NCI-H748 (cell line): Measurements from ENCODE around the gene FGD6.
"Not testable (repeated sequence)": the region's sequence is repeated elsewhere in the genome, so short reads cannot be mapped to it uniquely, and the experiment has no call there.

Source experiments
- DNase-seq: peaks from one replicate; lab custom pipeline; 2025; ENCODE audit not compliant: unreplicated experiment; lab: John Stamatoyannopoulos, UW

FGD6 gene

DNA sequence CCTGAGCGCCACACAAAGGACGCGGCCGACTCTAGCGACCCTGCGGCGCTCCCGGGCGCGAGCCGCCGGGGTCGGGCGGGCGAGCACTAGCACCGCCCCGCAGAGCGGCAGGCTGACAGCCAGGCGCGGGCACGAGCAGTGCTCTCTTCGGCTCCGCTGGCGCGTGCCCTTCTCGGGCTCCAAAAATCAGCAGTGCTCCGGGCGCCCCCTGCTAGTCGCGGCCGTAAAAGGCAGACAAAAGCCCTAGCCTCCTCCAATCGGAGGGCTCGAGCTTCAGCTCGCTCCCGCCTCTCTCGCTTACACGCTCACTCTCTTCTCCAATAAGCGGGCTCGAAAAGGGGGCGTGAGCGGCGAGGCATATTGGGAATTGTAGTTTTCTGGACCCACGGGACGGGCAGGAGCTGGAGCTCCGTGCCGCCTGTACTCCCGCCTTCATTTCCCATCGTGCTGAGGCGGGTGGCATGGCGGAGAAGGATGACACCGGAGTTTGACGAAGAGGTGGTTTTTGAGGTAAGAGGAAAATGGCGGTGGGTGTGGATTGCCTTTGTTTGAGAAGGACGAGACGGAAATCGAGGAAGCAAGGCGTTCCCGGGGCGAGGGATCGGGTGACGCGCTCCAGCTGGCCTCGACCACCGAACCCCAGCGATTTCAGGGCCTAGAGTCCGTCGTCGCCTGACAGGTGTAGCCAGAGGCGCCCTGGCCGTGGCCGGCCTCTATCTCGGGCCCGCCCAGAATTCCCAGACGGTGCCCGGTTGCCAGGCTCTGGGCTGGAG is at the start of gene FGD6, which contains the start of gene VEZT:
Gene FGD6 (minus strand): TSS at position 91 of the 773 bp plus-strand sequence. CDS start 227 bp downstream, outside the sequence.
Gene VEZT (plus strand): TSS at position 431 of the 773 bp plus-strand sequence. CDS start 44 bp downstream, at position 475.
- DNase-seq = peak; percentile 100

- DNase-seq = no peak
Observed at GRCh38 chr12:95266254-95266653, 49.0 kb upstream of the FGD6 start.

GRCh38 chr12:95265765-95266164 is 48.5 kb upstream of the FGD6 start:
- no peak for DNase-seq

DNA sequence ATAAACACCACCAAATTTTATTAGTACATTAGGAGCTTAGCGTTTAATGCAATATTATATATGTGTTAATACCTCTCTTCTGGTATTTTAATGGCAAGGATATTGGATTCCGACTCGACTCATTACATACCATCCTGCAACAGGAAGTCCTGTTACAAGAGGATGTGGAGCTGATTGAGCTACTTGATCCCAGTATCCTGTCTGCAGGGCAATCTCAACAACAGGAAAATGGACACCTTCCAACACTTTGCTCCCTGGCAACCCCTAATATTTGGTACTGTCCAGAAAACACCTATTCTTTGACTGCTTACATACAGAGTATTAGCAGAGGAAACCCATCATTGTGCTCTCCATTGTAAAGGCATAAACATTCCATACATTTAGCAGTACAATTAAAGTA is 45.5 kb upstream of the FGD6 start:
- no peak for DNase-seq

DNA sequence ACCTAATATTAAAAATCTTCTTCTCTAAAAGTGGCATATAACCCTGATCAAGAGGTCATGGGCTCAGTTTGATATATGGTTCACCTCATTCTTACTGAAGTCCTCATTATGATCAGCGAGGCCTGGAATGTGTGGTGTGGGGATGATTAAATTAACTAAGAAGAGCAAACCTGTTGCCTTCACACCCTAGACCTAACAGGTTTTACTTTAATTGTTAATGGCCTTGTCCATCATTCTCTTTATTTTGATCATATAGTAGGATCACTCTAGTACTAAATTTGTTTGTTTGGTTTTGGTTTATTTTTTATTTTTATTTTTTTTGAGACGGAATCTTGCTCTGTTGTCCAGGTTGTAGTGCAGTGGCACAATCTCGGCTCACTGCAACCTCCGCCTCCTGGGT is 43.8 kb upstream of the FGD6 start:
- DNase-seq = no peak

DNA sequence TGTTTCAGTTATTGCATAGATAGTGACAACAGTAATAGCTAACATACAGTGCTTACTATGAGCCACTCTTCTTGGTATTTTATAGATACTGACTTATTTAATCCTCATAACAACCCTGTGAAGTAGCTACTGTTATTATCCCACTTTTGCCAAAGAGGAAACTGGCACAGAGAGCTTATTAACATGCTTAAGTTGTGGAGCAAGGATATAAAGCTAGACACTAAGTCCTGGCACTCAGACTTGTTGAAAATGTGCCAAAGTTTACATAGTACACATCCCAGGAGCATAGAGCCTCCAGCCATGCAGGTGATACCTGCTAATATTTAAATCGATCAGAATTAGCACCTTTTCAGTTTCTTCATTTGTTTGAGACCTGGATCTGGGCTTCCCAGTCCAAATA is 42.1 kb upstream of the FGD6 start:
- no peak for DNase-seq

DNA sequence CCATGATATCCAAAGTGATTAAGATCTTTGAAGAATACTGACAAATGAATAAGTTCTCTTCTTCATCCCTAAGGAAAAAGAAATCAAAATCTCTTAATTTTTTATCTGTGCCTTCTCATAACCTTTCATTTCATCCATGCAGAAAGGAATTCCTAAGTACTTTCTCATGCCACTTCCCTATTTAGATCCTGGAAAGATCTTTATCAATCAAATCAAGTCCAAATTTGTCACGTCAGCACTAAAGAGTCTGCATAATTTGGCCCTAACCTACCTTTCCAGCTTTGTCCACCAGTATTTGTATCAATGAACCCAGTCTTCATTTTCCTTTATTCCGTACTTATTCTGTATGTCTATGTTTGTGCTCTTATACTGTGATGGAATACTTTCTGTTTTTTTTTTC is 41.5 kb upstream of the FGD6 start:
- no peak for DNase-seq

DNA sequence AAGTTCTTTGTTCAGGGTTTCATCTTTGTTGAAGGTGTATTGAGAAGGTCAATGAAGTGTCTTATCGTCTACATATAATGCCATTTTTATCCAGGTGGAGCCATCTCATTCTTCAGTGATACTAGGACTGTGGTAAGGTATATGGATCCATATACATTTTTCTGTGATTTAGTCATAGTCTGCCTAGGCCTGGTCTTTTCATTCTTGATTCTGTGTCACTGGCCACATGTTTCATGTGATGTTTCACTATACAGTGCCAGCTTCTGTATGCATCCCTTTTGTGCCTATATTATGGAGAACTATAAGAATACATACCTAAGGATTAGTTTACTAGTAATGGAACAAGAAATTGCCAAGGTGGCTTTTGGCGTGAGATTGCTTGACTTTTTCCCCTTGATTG is 40.9 kb upstream of the FGD6 start:
- DNase-seq = no peak

DNA sequence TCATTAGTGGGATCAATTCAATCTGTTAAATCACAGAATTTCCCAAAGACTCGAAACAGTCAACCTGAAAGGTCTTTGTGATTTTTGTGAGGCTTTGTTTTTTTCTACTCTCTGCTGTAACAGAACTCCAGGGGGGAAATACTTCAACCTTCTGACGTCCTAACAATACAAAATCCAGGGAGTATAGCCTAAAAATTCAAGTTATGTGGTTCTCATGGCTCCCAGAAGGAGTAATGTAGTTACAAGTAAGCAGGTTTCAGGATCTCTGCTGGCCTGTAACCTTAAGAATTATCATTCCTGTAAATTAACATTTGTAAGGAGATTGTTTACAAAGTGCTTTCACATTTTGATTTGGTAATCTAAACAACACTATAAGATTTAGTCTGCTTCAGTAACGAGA is 40.3 kb upstream of the FGD6 start:
- DNase-seq = no peak

- peak; percentile 19 for DNase-seq
Observed at GRCh38 chr12:95253386-95253785, 36.1 kb upstream of the FGD6 start.

DNA sequence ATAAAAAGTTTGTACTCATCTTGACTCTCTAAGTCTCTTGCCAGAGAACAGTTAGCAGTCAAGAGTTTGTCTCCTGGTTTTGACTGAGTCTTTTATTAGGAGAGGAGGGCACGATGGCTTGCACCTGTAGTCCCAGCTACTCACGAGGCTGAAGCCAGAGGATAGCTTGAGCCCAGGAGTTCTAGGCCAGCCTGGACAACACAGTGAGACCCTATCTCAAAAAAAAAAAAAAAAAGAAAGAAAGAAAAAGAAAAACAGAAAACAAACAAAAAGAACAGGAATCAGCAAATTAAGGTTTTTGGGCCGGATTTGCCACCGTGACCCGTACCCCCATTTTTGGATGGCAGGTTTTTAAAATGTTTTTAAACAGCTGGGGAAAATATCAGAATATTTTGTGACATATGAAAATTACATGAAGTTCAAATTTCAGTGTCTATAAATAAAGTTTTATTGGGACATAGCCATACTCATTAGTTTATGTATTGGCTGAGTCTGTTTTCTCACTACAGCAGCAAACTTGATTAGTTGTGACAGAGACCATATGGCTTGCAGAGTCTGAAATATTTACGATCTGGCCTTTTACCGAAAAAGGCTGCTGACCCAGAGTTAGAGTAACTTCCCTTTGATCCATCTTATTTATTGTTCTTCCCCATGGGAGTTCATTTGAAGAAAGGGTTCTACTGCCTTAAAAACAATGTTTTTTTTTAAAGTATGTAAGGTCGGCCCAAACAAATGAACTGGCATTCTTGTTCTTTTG is 31.5 kb upstream of the FGD6 start:
- DNase-seq = no peak

- DNase-seq = no peak
Observed at GRCh38 chr12:95248095-95248494, 30.8 kb upstream of the FGD6 start.

DNA sequence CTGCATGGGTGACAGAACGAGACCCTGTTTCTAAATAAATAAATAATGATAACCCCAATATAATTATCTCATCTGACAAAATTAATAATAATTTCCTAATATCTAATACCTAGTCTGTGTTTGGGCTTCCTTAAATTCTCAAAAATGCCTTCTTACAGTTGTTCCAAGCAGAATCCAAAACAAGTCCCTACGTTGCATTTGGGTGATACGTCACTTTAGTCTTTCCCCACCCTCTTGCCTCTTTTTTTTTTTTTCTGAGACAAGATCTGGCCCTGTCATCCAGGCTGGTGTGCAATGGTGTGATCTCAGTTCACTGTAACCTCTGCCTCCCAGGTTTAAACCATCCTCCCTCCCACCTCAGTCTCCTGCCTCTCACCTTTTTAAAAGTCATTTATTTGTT is 27.1 kb upstream of the FGD6 start:
- DNase-seq = no peak

GRCh38 chr12:95243497-95244183 is 26.4 kb upstream of the FGD6 start:
- no peak for DNase-seq

GRCh38 chr12:95241761-95242506 is 24.7 kb upstream of the FGD6 start:
- no peak for DNase-seq

- DNase-seq = not testable (repeated sequence)
Observed at GRCh38 chr12:95241138-95241537, 23.9 kb upstream of the FGD6 start.

GRCh38 chr12:95240556-95240955 is 23.3 kb upstream of the FGD6 start:
- no peak for DNase-seq

DNA sequence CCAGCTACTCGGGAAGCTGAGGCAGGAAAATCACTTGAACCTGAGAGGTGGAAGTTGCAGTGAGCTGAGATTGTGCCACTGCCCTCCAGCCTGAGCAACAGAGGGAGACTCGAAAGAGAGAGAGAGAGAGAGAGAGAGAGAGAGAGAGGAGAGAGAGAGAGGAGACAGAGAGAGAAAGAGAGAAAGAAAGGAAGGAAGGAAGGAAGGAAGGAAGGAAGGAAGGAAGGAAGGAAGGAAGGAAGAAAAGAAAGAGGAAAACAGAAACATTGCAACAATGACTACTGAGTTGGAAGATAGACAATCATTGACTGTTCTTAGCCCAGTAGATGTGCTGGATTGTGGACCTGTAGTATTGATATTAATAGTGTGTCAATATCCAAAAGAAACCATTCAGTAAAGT is 22.6 kb upstream of the FGD6 start:
- DNase-seq = not testable (repeated sequence)

DNA sequence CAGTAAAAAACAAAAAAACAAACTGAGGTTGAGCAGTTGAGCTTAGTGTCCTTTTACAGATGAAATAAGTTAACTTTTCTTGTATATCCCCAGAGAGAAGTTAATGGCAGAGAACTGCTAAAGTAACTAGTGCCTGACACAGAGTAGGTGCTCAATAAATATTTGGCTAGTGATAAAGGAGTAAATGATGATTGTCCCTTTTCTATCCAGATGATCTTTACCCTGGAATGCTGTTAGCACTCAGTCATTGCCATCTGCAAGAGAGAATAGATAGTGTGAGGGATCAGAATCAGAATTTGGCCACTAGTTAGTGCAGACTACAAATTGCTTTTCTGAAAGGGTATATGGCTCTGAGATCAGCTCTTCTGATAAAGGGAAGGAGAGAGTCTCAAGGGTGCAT is 21.9 kb upstream of the FGD6 start:
- DNase-seq = no peak

DNA sequence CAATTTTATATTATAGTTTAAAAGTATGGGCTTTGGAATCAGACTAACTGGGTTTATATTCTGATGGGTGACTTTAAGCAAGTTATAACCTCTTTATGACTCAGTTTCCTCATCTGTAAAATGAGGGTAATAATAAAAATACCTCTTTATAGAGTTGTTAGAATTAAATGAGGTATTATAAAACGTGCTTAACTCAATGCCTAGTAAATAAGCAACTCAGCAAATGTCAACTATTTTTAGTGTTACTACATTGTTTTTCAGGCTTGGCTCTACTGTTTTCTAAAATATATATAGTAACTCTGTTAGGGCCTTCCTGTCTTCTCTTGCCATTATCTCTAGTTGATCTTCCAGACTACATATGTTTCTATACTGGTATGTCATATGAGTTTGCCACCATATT is 20.9 kb upstream of the FGD6 start:
- DNase-seq = no peak

- no peak for DNase-seq
Observed at GRCh38 chr12:95237315-95237714, 20.0 kb upstream of the FGD6 start.
